ENCODE results near the gene PGP.

The PGP gene

GRCh38 chr16:2161911-2162310, 52.7 kb downstream of the PGP start:
- TF ChIP-seq CTCF (IDR thresholded peaks at IDR 0.05; ENCODE audit: insufficient read depth, low read depth, low read length, missing control alignments) = no peak
- no peak for DNase-seq (ENCODE audit: low read depth)
- no peak overlapping the region for H3K4me3 ChIP-seq (ENCODE audit: low read length)
